ENCODE data around the gene ZSWIM9.

DNA sequence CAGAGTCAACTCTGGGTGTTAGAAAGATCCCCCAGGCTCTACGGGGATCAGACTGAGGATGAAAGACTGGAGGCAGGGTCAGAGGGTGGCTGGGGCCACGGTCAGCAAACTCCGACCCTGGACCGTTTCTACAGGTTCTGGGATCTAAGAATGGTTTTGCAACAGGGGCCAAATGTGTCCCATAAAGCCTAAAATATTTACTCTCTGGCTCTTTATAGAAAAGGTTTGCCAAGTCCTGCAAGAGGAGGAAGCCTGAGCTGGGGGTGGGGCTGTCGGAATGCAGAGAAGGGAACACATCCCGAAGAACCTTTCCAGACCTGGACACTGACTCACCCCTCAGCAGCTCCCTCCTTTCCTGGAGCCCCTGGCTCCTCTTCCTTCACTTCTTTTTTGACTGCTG lies 21.1 kb upstream of the ZSWIM9 start:
- TF ChIP-seq, protein P1, sequence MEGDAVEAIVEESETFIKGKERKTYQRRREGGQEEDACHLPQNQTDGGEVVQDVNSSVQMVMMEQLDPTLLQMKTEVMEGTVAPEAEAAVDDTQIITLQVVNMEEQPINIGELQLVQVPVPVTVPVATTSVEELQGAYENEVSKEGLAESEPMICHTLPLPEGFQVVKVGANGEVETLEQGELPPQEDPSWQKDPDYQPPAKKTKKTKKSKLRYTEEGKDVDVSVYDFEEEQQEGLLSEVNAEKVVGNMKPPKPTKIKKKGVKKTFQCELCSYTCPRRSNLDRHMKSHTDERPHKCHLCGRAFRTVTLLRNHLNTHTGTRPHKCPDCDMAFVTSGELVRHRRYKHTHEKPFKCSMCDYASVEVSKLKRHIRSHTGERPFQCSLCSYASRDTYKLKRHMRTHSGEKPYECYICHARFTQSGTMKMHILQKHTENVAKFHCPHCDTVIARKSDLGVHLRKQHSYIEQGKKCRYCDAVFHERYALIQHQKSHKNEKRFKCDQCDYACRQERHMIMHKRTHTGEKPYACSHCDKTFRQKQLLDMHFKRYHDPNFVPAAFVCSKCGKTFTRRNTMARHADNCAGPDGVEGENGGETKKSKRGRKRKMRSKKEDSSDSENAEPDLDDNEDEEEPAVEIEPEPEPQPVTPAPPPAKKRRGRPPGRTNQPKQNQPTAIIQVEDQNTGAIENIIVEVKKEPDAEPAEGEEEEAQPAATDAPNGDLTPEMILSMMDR (IDR thresholded peaks at IDR 0.05) = no peak
- no peak for TF ChIP-seq POLR2A (IDR thresholded peaks at IDR 0.05)
